Measurements from ENCODE around the gene TMEM259. TPM values are rescaled to one million over a fixed set of nuclear protein-coding genes. Genes with fewer than 3 reads are reported as not detected.
A peak's percentile ranks its signal among the peaks of the same experiment; 100 is the strongest.

Gene TMEM259
- polyA plus RNA-seq (2013, experiment 1 of 2; ENCODE audit: insufficient read length), result 100 TPM
- polyA plus RNA-seq (2013, experiment 2 of 2; ENCODE audit: insufficient read length), result 80.4 TPM

DNA sequence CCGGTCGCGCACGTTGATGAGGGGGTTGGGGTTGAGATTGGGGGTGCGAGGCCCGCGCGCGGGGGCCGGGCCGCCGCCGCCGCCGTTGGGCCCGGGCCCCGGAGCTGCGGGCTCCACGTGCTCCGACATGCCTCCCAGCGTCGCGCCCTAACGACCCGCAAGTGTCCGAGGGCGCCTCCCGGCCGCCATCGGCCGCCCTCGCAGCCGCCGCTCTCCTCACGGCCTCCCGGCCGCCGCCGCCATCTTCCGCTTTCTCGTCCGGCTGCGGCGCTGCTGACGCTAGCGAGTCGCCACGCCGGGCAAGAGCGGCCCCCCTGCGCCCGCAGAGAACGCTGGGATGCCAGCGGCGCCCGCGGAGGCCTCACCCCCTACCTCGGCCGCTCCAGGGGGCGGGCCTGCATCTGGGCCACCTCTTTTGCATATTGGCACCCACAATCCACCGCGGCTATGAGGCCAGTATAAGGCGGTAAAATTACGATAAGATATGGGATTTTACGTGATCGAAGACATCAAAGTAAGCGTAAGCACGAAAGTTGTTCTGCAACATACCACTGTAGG lies at the start of gene TMEM259:
TMEM259 (minus strand) TSS at position 256 of the 558 bp plus-strand sequence; CDS start at position 129, 127 bp downstream.
- peak; percentile 97 for DNase-seq

- DNase-seq, result no peak
Observed at GRCh38 chr19:1070576-1070930, 49.6 kb upstream of the TMEM259 start.

- no peak for DNase-seq
Observed at GRCh38 chr19:1069009-1069779, 48.3 kb upstream of the TMEM259 start.

- DNase-seq, result no peak
Observed at GRCh38 chr19:1068009-1069001, 47.4 kb upstream of the TMEM259 start.

- no peak for DNase-seq
Observed at GRCh38 chr19:1067341-1067957, 46.5 kb upstream of the TMEM259 start.

DNA sequence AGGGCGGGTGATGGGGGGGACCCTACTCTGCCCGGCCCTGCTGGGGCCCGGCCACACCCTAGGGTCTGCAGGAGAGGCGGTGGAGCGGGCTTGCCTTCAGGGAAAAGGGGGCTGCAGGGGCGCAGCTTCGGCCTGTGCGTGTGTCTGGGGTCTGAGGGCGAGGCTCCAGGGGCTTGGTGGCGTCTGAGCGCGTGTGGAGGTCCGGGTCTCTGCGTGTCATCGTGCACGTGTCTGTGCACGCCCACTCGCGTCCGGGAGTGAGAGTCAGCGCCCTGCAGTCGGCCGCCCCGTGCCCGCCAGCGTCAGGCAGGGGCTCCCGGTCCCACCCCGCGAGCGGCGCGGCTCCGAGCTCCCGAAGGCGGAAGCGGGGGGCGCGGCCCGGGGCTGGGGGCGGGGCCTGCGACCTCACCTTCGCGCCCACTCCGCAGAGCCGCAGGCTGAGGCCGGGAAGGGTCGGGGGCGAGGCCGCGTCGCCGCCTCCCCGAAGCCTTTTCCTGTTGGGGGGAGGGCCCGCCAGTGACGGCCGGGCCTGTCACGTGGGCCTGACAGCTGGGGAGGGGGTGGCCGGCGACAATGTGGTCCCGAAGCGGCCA lies 45.9 kb upstream of the TMEM259 start, which contains the start of gene ARHGAP45:
ARHGAP45 (plus strand) TSS at position 420 of the 593 bp plus-strand sequence. CDS start 239 bp downstream, outside the sequence.
- DNase-seq, result no peak

DNA sequence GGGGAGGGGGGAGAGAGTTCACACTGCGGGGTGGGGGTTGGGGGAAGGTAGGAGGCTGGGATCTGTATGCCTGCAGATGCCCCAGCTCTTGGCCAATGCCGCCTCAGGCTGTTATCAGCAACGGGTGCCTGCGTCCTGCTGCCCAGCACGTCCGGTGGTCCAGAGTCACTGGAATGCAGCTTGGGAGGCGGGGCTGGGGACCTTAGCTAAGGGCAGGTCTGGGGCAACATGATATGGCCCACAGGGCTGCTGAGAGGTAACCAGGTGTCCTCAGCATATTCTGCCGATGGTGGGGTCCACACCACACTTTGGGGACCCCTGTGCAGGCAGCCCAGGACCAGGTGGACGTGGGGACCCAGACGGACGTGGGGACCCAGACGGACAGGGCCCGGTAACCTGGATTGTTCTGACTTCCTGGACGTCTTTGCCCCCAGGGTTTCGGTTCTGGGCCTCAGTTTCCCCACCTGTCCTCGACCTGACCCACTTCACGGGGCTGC lies 45.4 kb upstream of the TMEM259 start:
- DNase-seq, result no peak

GRCh38 chr19:1065606-1066109 lies 44.7 kb upstream of the TMEM259 start:
- DNase-seq, result no peak

GRCh38 chr19:1064661-1065605 lies 44.0 kb upstream of the TMEM259 start:
- peak; percentile 63 for DNase-seq

- DNase-seq, result no peak
Observed at GRCh38 chr19:1063909-1064660, 43.2 kb upstream of the TMEM259 start.

- DNase-seq, result no peak
Observed at GRCh38 chr19:1063030-1063908, 42.3 kb upstream of the TMEM259 start.

DNA sequence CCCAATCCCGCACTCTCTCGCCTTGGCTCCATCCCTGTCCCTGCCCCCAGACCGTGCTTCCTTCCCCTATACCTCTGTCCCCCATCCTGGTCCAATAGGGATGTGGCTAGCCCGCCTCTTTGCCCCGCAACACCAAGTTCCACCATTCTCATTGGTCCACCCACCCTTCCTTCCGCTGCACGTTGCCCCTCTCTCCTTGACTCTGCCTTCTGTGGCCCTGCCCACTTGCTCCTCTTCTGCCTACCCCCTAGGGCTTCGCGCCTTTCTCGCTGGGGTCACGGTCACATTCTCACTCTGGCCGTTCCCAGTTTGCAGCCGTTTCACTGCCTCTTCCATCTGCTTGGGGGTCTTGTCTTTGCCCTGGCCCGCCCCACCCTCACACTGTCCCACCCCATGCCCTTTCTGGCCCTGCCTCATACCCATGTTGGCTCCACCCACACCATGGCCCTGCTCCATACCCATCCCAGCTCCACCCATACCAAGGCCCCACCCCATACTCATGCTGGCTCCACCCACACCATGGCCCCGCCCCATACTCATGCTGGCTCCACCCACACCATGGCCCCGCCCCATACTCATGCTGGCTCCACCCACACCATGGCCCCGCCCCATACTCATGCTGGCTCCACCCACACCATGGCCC lies 41.6 kb upstream of the TMEM259 start:
- no peak for DNase-seq

GRCh38 chr19:1061987-1062386 lies 41.1 kb upstream of the TMEM259 start:
- no peak for DNase-seq

DNA sequence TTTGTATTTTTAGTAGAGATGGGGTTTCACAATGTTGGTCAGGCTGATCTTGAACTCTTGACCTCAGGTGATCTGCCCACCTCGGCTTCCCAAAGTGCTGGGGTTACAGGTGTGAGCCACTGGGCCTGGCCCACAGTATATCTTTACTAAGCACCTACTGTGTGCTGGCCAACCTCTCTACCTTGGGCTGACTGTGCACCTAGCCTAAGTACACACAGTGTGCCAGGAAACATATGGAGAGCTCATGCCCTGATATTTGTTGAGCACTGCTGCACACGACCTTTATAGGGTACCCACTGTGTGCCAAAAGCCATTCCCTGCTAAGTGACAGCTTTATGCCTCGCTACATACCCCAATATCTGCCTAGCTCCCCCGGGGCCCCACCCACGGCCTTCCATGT lies 39.8 kb upstream of the TMEM259 start:
- DNase-seq, result no peak

- DNase-seq, result no peak
Observed at GRCh38 chr19:1058112-1058511, 37.2 kb upstream of the TMEM259 start.

DNA sequence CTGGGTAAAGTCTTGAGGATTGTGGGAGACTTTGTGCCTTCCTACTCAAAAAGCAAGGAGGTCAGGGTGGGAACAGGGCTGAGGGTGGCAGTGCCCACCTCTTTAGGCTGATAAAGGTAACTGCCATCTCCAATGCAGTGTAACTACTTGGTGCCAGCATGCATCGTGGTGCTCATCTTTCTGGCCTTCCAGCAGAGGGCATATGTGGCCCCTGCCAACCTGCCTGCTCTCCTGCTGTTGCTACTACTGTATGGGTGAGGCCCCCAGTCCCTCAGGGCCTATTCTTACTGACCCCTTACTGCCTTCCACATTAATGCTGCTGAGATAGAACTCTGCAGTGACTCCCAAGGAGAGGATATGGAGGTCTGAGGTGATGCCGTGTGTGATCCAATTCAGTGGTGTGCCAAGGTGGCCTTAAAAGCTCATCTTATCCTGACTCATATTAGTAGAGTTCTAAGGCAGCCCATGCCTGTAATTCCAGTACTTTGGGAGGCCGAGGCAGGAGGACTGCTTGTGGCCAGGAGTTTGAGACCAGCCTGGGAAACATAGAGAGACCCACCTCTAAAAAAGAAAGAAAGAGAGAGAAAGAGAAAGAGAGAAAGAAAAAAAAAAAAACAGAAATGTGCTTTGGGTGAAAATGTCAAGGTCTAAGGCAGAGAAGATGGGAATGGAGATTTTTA lies 36.4 kb upstream of the TMEM259 start:
- peak; percentile 54 for DNase-seq

DNA sequence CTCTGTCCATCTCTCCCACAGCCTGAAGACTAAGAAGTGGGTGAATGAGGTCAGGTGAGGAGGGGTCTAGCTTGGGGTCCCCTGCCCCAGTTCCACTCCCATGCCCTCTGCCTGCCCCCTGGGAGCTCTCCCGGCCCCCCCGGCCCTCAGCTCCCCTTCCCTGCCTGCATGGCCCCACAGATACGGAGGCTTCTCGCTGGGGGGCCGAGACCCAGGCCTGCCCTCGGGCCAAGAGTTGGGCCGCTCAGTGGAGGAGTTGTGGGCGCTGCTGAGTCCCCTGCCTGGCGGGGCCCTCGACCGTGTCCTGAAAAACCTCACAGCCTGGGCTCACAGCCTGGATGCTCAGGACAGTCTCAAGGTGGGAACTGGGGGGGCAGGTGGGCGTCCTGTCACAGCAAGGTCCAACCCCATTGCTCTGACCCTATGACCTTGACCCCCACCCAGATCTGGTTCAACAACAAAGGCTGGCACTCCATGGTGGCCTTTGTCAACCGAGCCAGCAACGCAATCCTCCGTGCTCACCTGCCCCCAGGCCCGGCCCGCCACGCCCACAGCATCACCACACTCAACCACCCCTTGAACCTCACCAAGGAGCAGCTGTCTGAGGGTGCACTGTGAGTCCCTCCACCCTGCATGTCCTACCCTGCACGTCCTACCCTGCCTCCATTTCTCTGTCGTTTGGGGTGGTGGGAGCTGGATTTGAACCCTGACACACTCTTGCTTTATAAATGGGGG lies 35.1 kb upstream of the TMEM259 start:
- DNase-seq, result no peak

Measured in fibroblast of skin of back (primary cell).